Neural cell (in vitro differentiated cells): ENCODE results near the gene FCRLA. TPM values are rescaled to one million over a fixed set of nuclear protein-coding genes. Genes with fewer than 3 reads are reported as not detected.

Experiments used
- H2AFZ ChIP-seq: fragments of 200-600, 300-800 bp; sonication (generic), shearing (Covaris generic); 2 replicates; pipeline ENCODE4 v1.6.0; 2014; ENCODE audit warnings: low read depth, mild to moderate bottlenecking, antibody characterized with exemption, low read length, moderate library complexity
- H3F3A ChIP-seq: fragments of 200-600 bp; shearing (Covaris generic); 2 replicates; pipeline ENCODE4 v1.6.1; 2016; ENCODE audit warnings: mild to moderate bottlenecking, moderate library complexity, mixed read lengths, antibody characterized with exemption, low read length; ENCODE audit not compliant: insufficient read depth, poor library complexity, severe bottlenecking
- H3K27ac ChIP-seq: fragments of 200-600, 300-800 bp; sonication (generic), shearing (Covaris generic); 2 replicates; pipeline ENCODE4 v1.5.1; 2014; ENCODE audit warnings: mild to moderate bottlenecking, low read length, moderate library complexity
- H3K27me3 ChIP-seq: fragments of 300-800, 200-600 bp; sonication (generic), shearing (Covaris generic); 2 replicates; pipeline ENCODE4 v1.6.0; 2014; ENCODE audit warnings: mild to moderate bottlenecking, low read depth, low read length, moderate library complexity; ENCODE audit not compliant: insufficient read depth
- H3K36me3 ChIP-seq: fragments of 300-800, 200-600 bp; sonication (generic), shearing (Covaris generic); 2 replicates; pipeline ENCODE4 v1.5.1; 2014; ENCODE audit warnings: mild to moderate bottlenecking, antibody characterized with exemption, low read length, moderate library complexity; ENCODE audit not compliant: insufficient read depth
- H3K4me2 ChIP-seq: fragments of 300-800, 200-600 bp; sonication (generic), shearing (Covaris generic); 2 replicates; pipeline ENCODE4 v1.6.0; 2014; ENCODE audit warnings: mild to moderate bottlenecking, low read length
- H3K4me3 ChIP-seq: fragments of 300-800, 200-600 bp; sonication (generic), shearing (Covaris generic); 2 replicates; pipeline ENCODE4 v1.5.1; 2014; ENCODE audit warnings: mild to moderate bottlenecking, low read length, moderate library complexity
- H3K79me2 ChIP-seq: fragments of 200-600 bp; shearing (Covaris generic); replicated peaks from 2 replicates; pipeline ENCODE4 v1.6.0; 2014; ENCODE audit warnings: mild to moderate bottlenecking, low read length, moderate library complexity; ENCODE audit not compliant: insufficient read depth
- H3K9ac ChIP-seq: fragments of 300-800, 200-600 bp; sonication (generic), shearing (Covaris generic); 2 replicates; pipeline ENCODE4 v1.6.1; 2016; ENCODE audit warnings: mild to moderate bottlenecking, low read length, mixed read lengths
- H3K9me2 ChIP-seq: fragments of 200-600 bp; shearing (Covaris generic); 2 replicates; pipeline ENCODE4 v1.6.1; 2016; ENCODE audit warnings: mild to moderate bottlenecking, low read length, mixed read lengths; ENCODE audit not compliant: insufficient read depth
- H3K9me3 ChIP-seq: fragments of 200-600, 300-800 bp; sonication (generic), shearing (Covaris generic); 2 replicates; pipeline ENCODE4 v1.6.1; 2016; ENCODE audit warnings: mild to moderate bottlenecking, mixed run types, low read length, moderate library complexity, mixed read lengths
- H4K20me1 ChIP-seq: fragments of 200-600 bp; shearing (Covaris generic); 2 replicates; pipeline ENCODE4 v1.6.1; 2016; ENCODE audit warnings: mild to moderate bottlenecking, mixed run types; ENCODE audit not compliant: insufficient read depth
- CTCF ChIP-seq: fragments of 450-650 bp; IDR thresholded peaks from 2 replicates; pipeline ENCODE4 v1.5.1; 2014; ENCODE audit warnings: antibody characterized with exemption, mild to moderate bottlenecking, moderate library complexity; ENCODE audit not compliant: poor library complexity, severe bottlenecking
- EP300 ChIP-seq: fragments of 450-650 bp; conservative IDR thresholded peaks from 2 replicates; pipeline ENCODE4 v1.6.1; 2014; ENCODE audit warnings: antibody characterized with exemption, mild to moderate bottlenecking, moderate library complexity; ENCODE audit not compliant: poor library complexity, severe bottlenecking
- EZH2 ChIP-seq: fragments of 200-600, 300-800 bp; shearing (Covaris generic), sonication (generic); IDR thresholded peaks from 2 replicates; pipeline ENCODE4 v1.6.1; 2014; ENCODE audit warnings: antibody characterized with exemption, low read length, borderline replicate concordance, mild to moderate bottlenecking; ENCODE audit not compliant: insufficient read depth, poor library complexity, severe bottlenecking
- MXI1 ChIP-seq: fragments of 450-650 bp; conservative IDR thresholded peaks from 2 replicates; pipeline ENCODE4 v1.6.1; 2014; ENCODE audit warnings: antibody characterized with exemption, mild to moderate bottlenecking; ENCODE audit not compliant: poor library complexity, severe bottlenecking
- POLR2AphosphoS5 ChIP-seq: IDR thresholded peaks from 2 replicates; pipeline ENCODE4 v1.6.1; 2012
- RAD21 ChIP-seq: fragments of 450-650 bp; conservative IDR thresholded peaks from 2 replicates; pipeline ENCODE4 v1.6.1; 2014; ENCODE audit warnings: antibody characterized with exemption, mild to moderate bottlenecking, moderate library complexity
- SMC3 ChIP-seq: fragments of 450-650 bp; conservative IDR thresholded peaks from 2 replicates; pipeline ENCODE4 v1.6.1; 2014; ENCODE audit warnings: antibody characterized with exemption, mild to moderate bottlenecking, moderate library complexity; ENCODE audit not compliant: poor library complexity
- TAF1 ChIP-seq: IDR thresholded peaks from 2 replicates; pipeline ENCODE4 v1.6.1; 2012; ENCODE audit warnings: low read depth
- polyA plus RNA-seq: library from polyadenylated mRNA; depleted of rRNA; stranded (reverse); fragments of >200 nt; gene quantifications from 2 replicates; pipeline ENCODE4 v1.2.3, GENCODE V29; 2014
- TF ChIP-seq, protein P1 (sequence below): IDR thresholded peaks from 2 replicates; pipeline ENCODE4 v1.6.1; 2012; ENCODE audit warnings: borderline replicate concordance

The FCRLA gene
- polyA plus RNA-seq, 1 donor from 2014 or later: not detected

GRCh38 chr1:161678500-161678899 is 28.5 kb upstream of the FCRLA start:
- no peak overlapping the region for H3K9ac ChIP-seq
- H3K4me2 ChIP-seq: no peak overlapping the region
- H3K27me3 ChIP-seq: no peaks in the 10 kb centered on the region
- H3K4me3 ChIP-seq: no peak overlapping the region
- H3F3A ChIP-seq: no peaks in the 10 kb centered on the region
- H3K9me3 ChIP-seq: no peaks in the 10 kb centered on the region
- no peaks in the 10 kb centered on the region for H3K79me2 ChIP-seq
- no peak for TF ChIP-seq MXI1
- TF ChIP-seq, protein P1, sequence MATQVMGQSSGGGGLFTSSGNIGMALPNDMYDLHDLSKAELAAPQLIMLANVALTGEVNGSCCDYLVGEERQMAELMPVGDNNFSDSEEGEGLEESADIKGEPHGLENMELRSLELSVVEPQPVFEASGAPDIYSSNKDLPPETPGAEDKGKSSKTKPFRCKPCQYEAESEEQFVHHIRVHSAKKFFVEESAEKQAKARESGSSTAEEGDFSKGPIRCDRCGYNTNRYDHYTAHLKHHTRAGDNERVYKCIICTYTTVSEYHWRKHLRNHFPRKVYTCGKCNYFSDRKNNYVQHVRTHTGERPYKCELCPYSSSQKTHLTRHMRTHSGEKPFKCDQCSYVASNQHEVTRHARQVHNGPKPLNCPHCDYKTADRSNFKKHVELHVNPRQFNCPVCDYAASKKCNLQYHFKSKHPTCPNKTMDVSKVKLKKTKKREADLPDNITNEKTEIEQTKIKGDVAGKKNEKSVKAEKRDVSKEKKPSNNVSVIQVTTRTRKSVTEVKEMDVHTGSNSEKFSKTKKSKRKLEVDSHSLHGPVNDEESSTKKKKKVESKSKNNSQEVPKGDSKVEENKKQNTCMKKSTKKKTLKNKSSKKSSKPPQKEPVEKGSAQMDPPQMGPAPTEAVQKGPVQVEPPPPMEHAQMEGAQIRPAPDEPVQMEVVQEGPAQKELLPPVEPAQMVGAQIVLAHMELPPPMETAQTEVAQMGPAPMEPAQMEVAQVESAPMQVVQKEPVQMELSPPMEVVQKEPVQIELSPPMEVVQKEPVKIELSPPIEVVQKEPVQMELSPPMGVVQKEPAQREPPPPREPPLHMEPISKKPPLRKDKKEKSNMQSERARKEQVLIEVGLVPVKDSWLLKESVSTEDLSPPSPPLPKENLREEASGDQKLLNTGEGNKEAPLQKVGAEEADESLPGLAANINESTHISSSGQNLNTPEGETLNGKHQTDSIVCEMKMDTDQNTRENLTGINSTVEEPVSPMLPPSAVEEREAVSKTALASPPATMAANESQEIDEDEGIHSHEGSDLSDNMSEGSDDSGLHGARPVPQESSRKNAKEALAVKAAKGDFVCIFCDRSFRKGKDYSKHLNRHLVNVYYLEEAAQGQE: no peak
- no peak for TF ChIP-seq POLR2AphosphoS5
- no peak for TF ChIP-seq RAD21
- no peak for TF ChIP-seq SMC3
- TF ChIP-seq EP300: no peak
- no peak for TF ChIP-seq TAF1
- no peak for TF ChIP-seq EZH2
- TF ChIP-seq CTCF: no peak
- H2AFZ ChIP-seq: no peak overlapping the region
- no peaks in the 10 kb centered on the region for H4K20me1 ChIP-seq
- H3K36me3 ChIP-seq: no peaks in the 10 kb centered on the region
- H3K9me2 ChIP-seq: no peaks in the 10 kb centered on the region
- no peak overlapping the region for H3K27ac ChIP-seq

DNA sequence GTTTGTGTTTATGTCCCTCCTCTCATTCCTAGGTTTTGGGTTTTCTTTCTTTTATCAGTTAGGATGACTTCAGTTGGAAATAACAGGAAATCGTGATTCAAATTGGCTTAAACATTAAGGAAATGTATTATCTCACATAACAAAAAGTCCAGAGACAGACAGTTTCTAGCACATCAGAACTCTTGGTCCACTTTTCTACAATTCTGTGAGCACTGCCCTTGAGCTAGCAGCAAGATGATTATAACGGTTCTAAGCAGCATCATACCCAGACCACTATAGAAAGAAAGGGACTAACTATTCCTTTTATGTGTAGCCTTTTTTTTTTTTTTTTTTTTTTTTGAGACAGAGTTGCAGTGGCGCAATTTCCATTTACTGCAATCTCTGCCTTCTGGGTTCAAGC is 25.1 kb upstream of the FCRLA start:
- no peak overlapping the region for H2AFZ ChIP-seq
- no peaks in the 10 kb centered on the region for H3F3A ChIP-seq
- H3K9ac ChIP-seq: no peak overlapping the region
- H3K36me3 ChIP-seq: no peaks in the 10 kb centered on the region
- no peaks in the 10 kb centered on the region for H3K27me3 ChIP-seq
- no peaks in the 10 kb centered on the region for H4K20me1 ChIP-seq
- no peaks in the 10 kb centered on the region for H3K79me2 ChIP-seq
- H3K4me3 ChIP-seq: no peak overlapping the region
- no peak overlapping the region for H3K27ac ChIP-seq
- H3K4me2 ChIP-seq: no peak overlapping the region
- H3K9me3 ChIP-seq: no peaks in the 10 kb centered on the region
- no peaks in the 10 kb centered on the region for H3K9me2 ChIP-seq
- TF ChIP-seq EZH2: no peak
- TF ChIP-seq EP300: no peak
- no peak for TF ChIP-seq TAF1
- no peak for TF ChIP-seq MXI1
- no peak for TF ChIP-seq CTCF
- TF ChIP-seq, protein P1: no peak
- TF ChIP-seq SMC3: no peak
- no peak for TF ChIP-seq POLR2AphosphoS5
- no peak for TF ChIP-seq RAD21
